A549 (cell line): ENCODE measurements around the gene PRRT3. TPM values are rescaled to one million over a fixed set of nuclear protein-coding genes. Genes with fewer than 3 reads are reported as not detected.

Experiments
- ATAC-seq, 2 experiments: fragments of 200-7000 bp in 1 of 2; fragments of >200 bp in 1 of 2; cut with Nextera tagmentation in 1 of 2; cut with Tn5 transposase in 1 of 2; 3 replicates each; pipeline versions ENCODE4 v1.8.0 to v1.9.1; 2018 to 2020; ENCODE audit warnings: mild to moderate bottlenecking in 1 of 2, moderate library complexity in 1 of 2
- CTCF ChIA-PET: fragments of 300-600 bp; sonication (Branson Sonifier 250); formaldehyde crosslinking; extraction: SDS; loops from one replicate; lab custom pipeline; 2021; ENCODE audit warnings: antibody characterized with exemption, inconsistent platforms; lab: Yijun Ruan, JAX
- POLR2A ChIA-PET: fragments of 350-600 bp; formaldehyde crosslinking; extraction: SDS; loops from one replicate; lab custom pipeline; 2021; ENCODE audit warnings: antibody characterized with exemption, inconsistent platforms; lab: Yijun Ruan, JAX
- DNase-seq, 2 experiments: peaks; one replicate each; pipeline versions ENCODE4 v3.0.0 to v3.0.0-alpha.2; 2011 to 2016; ENCODE audit warnings: low read depth in 1 of 2, low spot score in 1 of 2
- FAIRE-seq: peaks from 2 replicates; lab custom pipeline; 2011; peaks lifted over from hg19 to GRCh38; lab: Jason Lieb, UNC
- H3K27ac ChIP-seq, 2 experiments: fragments of >200 bp; sonication (Bioruptor Twin); formaldehyde crosslinking; 3 replicates each; pipeline ENCODE4 v1.5.1; 2016 to 2017
- H3K4me1 ChIP-seq: fragments of >200 bp; sonication (Bioruptor Twin); formaldehyde crosslinking; 3 replicates; pipeline ENCODE4 v1.6.1; 2016
- H3K4me2 ChIP-seq: fragments of >200 bp; sonication (Bioruptor Twin); formaldehyde crosslinking; 3 replicates; pipeline ENCODE4 v1.6.1; 2016
- H3K4me3 ChIP-seq: fragments of >200 bp; sonication (Bioruptor Twin); formaldehyde crosslinking; 3 replicates; pipeline ENCODE4 v1.5.1; 2016
- H3K9me3 ChIP-seq: fragments of >200 bp; sonication (Bioruptor Twin); formaldehyde crosslinking; 3 replicates; pipeline ENCODE4 v1.6.1; 2016
- CBX8 ChIP-seq: fragments of 200-600 bp; sonication (generic); IDR thresholded peaks from 2 replicates; pipeline ENCODE4 v1.6.1; 2016
- ESRRA ChIP-seq: fragments of 150-350 bp; IDR thresholded peaks from 2 replicates; pipeline ENCODE4 v1.6.1; 2014; ENCODE audit warnings: mild to moderate bottlenecking, low read length, borderline replicate concordance
- FOXS1 ChIP-seq: fragments of 250-450 bp; sonication (Bioruptor Pico); IDR thresholded peaks from 2 replicates; pipeline ENCODE4 v1.5.0; 2020; ENCODE audit warnings: mild to moderate bottlenecking, moderate library complexity
- HDAC2 ChIP-seq: fragments of 200-600 bp; sonication (generic); IDR thresholded peaks from 2 replicates; pipeline ENCODE4 v1.6.1; 2016
- JUN ChIP-seq, 2 experiments: fragments of >200 bp; sonication (Bioruptor Twin); formaldehyde crosslinking; IDR thresholded peaks; 2 replicates in 1 of 2; 3 replicates in 1 of 2; pipeline ENCODE4 v1.6.1; 2016 to 2017
- JUNB ChIP-seq: fragments of >200 bp; sonication (Bioruptor Twin); formaldehyde crosslinking; IDR thresholded peaks from 2 replicates; pipeline ENCODE4 v1.6.1; 2016
- KDM1A ChIP-seq: fragments of 200-600 bp; sonication (generic); IDR thresholded peaks from 2 replicates; pipeline ENCODE4 v1.6.1; 2016; ENCODE audit warnings: low read depth, mild to moderate bottlenecking
- KDM5A ChIP-seq: fragments of 200-600 bp; sonication (generic); IDR thresholded peaks from 2 replicates; pipeline ENCODE4 v1.6.1; 2016; ENCODE audit warnings: antibody characterized with exemption, mild to moderate bottlenecking
- MAFK ChIP-seq: fragments of 450-650 bp; IDR thresholded peaks from 2 replicates; pipeline ENCODE4 v1.6.1; 2014; ENCODE audit not compliant: partially characterized antibody
- MYC ChIP-seq: IDR thresholded peaks from 2 replicates; pipeline ENCODE4 v1.6.1; 2012; ENCODE audit warnings: mild to moderate bottlenecking, inconsistent platforms, low read length, improper control_type of control experiment, borderline replicate concordance
- PHF8 ChIP-seq: fragments of 200-600 bp; sonication (generic); IDR thresholded peaks from 2 replicates; pipeline ENCODE4 v1.6.1; 2016; ENCODE audit warnings: low read depth, mild to moderate bottlenecking, antibody characterized with exemption, moderate library complexity, borderline replicate concordance
- POLR2A ChIP-seq: IDR thresholded peaks from 2 replicates; pipeline ENCODE4 v1.6.1; 2012; ENCODE audit warnings: mild to moderate bottlenecking, low read length
- POLR2AphosphoS2 ChIP-seq: conservative IDR thresholded peaks from 2 replicates; pipeline ENCODE4 v1.6.1; 2012; ENCODE audit warnings: low read length, improper control_type of control experiment, inconsistent platforms
- RAD21 ChIP-seq, 2 experiments: fragments of >200 bp in 1 of 2; sonication (Bioruptor Twin) in 1 of 2; formaldehyde crosslinking in 1 of 2; IDR thresholded peaks in 1 of 2; conservative IDR thresholded peaks in 1 of 2; 2 replicates in 1 of 2; 3 replicates in 1 of 2; pipeline ENCODE4 v1.6.1; 2012 to 2018; ENCODE audit warnings: inconsistent platforms in 1 of 2
- RARB ChIP-seq: fragments of 250-450 bp; sonication (Bioruptor Pico); IDR thresholded peaks from 2 replicates; pipeline ENCODE4 v1.8.0; 2021; ENCODE audit warnings: mild to moderate bottlenecking, moderate library complexity
- RFX5 ChIP-seq: fragments of 450-650 bp; IDR thresholded peaks from 2 replicates; pipeline ENCODE4 v1.7.1; 2014; ENCODE audit warnings: antibody characterized with exemption, mild to moderate bottlenecking, moderate library complexity
- RNF2 ChIP-seq: fragments of 200-600 bp; sonication (generic); IDR thresholded peaks from 2 replicates; pipeline ENCODE4 v1.6.1; 2016; ENCODE audit warnings: low read depth, mild to moderate bottlenecking, antibody characterized with exemption, moderate library complexity, borderline replicate concordance
- WGBS: methylation state at CpG from one replicate; pipeline ENCODE4 v1.1.6; 2017; ENCODE audit errors: missing lambda C conversion rate; 5-methylcytosine and 5-hydroxymethylcytosine counted together
- polyA plus RNA-seq, 4 experiments: library from polyadenylated mRNA; depleted of rRNA in 3 of 4; stranded (reverse); fragments of >200 nt; fragmentation: RNase III in 1 of 4; extraction: RNeasy Plus Mini Kit Qiagen cat#74134 plus additional on column Dnase treatment in 1 of 4; gene quantifications; 2 replicates in 3 of 4; 3 replicates in 1 of 4; pipeline ENCODE4 v1.2.3, GENCODE V29; 2011 to 2017
- TF ChIP-seq, protein P1 (sequence below): fragments of 250-450 bp; sonication (Bioruptor Pico); IDR thresholded peaks from 2 replicates; pipeline ENCODE4 v1.5.0; 2020; ENCODE audit warnings: low read depth, mild to moderate bottlenecking, moderate library complexity
- TF ChIP-seq, protein P2 (sequence below): fragments of 200-600 bp; sonication (generic); IDR thresholded peaks from 2 replicates; pipeline ENCODE4 v1.6.1; 2016; ENCODE audit warnings: antibody characterized with exemption, mild to moderate bottlenecking, moderate library complexity
- TF ChIP-seq, protein P3 (sequence below): fragments of 450-650 bp; IDR thresholded peaks from 2 replicates; pipeline ENCODE4 v1.6.1; 2014; ENCODE audit warnings: antibody characterized with exemption
- TF ChIP-seq, protein P4 (sequence below): fragments of >200 bp; sonication (Bioruptor Twin); formaldehyde crosslinking; IDR thresholded peaks from 2 replicates; pipeline ENCODE4 v1.6.1; 2016
- TF ChIP-seq, protein P5 (sequence below): IDR thresholded peaks from 2 replicates; pipeline ENCODE4 v1.6.1; 2012

The PRRT3 gene
- polyA plus RNA-seq, 2 of the 4 experiments (the other 2 are of a cell fraction) = 0.53 to 1.1 TPM

DNA sequence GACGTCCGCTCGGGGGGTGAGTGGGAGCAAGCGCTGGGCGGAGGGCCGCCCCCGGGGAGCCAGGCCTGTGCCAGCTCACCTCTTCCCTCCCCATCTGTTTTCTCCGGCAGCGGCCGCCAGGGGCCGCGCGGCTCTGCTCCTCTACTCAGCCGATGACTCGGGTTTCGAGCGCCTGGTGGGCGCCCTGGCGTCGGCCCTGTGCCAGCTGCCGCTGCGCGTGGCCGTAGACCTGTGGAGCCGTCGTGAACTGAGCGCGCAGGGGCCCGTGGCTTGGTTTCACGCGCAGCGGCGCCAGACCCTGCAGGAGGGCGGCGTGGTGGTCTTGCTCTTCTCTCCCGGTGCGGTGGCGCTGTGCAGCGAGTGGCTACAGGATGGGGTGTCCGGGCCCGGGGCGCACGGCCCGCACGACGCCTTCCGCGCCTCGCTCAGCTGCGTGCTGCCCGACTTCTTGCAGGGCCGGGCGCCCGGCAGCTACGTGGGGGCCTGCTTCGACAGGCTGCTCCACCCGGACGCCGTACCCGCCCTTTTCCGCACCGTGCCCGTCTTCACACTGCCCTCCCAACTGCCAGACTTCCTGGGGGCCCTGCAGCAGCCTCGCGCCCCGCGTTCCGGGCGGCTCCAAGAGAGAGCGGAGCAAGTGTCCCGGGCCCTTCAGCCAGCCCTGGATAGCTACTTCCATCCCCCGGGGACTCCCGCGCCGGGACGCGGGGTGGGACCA is 19.2 kb downstream of the PRRT3 start (continued):
- TF ChIP-seq, protein P1, sequence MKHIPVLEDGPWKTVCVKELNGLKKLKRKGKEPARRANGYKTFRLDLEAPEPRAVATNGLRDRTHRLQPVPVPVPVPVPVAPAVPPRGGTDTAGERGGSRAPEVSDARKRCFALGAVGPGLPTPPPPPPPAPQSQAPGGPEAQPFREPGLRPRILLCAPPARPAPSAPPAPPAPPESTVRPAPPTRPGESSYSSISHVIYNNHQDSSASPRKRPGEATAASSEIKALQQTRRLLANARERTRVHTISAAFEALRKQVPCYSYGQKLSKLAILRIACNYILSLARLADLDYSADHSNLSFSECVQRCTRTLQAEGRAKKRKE (CRISPR knock-in tag) = 0 out of 2 replicates have a peak, but pooled peaks have one; percentile 29
- TF ChIP-seq, protein P2, sequence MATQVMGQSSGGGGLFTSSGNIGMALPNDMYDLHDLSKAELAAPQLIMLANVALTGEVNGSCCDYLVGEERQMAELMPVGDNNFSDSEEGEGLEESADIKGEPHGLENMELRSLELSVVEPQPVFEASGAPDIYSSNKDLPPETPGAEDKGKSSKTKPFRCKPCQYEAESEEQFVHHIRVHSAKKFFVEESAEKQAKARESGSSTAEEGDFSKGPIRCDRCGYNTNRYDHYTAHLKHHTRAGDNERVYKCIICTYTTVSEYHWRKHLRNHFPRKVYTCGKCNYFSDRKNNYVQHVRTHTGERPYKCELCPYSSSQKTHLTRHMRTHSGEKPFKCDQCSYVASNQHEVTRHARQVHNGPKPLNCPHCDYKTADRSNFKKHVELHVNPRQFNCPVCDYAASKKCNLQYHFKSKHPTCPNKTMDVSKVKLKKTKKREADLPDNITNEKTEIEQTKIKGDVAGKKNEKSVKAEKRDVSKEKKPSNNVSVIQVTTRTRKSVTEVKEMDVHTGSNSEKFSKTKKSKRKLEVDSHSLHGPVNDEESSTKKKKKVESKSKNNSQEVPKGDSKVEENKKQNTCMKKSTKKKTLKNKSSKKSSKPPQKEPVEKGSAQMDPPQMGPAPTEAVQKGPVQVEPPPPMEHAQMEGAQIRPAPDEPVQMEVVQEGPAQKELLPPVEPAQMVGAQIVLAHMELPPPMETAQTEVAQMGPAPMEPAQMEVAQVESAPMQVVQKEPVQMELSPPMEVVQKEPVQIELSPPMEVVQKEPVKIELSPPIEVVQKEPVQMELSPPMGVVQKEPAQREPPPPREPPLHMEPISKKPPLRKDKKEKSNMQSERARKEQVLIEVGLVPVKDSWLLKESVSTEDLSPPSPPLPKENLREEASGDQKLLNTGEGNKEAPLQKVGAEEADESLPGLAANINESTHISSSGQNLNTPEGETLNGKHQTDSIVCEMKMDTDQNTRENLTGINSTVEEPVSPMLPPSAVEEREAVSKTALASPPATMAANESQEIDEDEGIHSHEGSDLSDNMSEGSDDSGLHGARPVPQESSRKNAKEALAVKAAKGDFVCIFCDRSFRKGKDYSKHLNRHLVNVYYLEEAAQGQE = peak; percentile 27; the same call in 1 of the 2 replicates
- TF ChIP-seq PHF8 (peak; percentile 48; the same call in 1 of the 2 replicates), POLR2A (0 out of 2 replicates have a peak, but pooled peaks have one; percentile 27), RNF2 (peak; percentile 91; the same call in 1 of the 2 replicates)

DNA sequence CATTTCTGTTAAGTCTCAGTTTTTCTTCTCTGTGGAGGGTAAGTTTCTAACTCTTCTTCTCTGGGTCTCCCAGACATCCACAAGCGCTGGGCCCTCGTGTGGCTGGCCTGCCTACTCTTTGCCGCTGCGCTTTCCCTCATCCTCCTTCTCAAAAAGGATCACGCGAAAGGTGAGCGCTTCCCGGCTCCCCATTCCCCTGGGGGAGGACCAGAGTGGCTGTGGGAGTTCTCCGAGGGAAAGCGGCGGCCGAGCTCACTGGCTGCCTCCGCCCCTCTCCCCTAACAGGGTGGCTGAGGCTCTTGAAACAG is 19.7 kb downstream of the PRRT3 start:
- Histone ChIP-seq H3K27ac (peak overlapping the region; percentile 85 to 93), H3K4me2 (peak overlapping the region; percentile 96), H3K4me1 (peaks cover 17% of the 10 kb centered on the region), H3K4me3 (peak overlapping the region; percentile 73)
- DNase-seq = no peak
- TF ChIP-seq MAFK = no peak
- 0 out of 5 replicates have a peak, but pooled peaks of 1 of the 2 experiments have one; percentile 11 for TF ChIP-seq JUN (IDR thresholded peaks at IDR 0.05)
- TF ChIP-seq, all 56 proteins: peak for 1
- ChIA-PET POLR2A (interaction anchor here (0.7 to 2.6 kb wide), 10 partner anchors 9 to 140 kb away, joined by 3 to 53 read pairs (median 7); partner anchors contain the start of genes ARPC4 and RPUSD3), CTCF (interaction anchor here (0.6 to 8.6 kb wide), 41 partner anchors 11 to 527 kb away, joined by 3 to 146 read pairs (median 5); partner anchors contain the start of genes ARPC4, CIDEC, FANCD2 and IL17RC)
- ATAC-seq (no peak; a peak in 1 of 6 replicates), FAIRE-seq (no peak)
- 42% methylated on average over 13 of the region's 13 CpGs for WGBS
- 0 out of 3 replicates have a peak, but pooled peaks cover 5% of the 10 kb centered on the region for H3K9me3 ChIP-seq

DNA sequence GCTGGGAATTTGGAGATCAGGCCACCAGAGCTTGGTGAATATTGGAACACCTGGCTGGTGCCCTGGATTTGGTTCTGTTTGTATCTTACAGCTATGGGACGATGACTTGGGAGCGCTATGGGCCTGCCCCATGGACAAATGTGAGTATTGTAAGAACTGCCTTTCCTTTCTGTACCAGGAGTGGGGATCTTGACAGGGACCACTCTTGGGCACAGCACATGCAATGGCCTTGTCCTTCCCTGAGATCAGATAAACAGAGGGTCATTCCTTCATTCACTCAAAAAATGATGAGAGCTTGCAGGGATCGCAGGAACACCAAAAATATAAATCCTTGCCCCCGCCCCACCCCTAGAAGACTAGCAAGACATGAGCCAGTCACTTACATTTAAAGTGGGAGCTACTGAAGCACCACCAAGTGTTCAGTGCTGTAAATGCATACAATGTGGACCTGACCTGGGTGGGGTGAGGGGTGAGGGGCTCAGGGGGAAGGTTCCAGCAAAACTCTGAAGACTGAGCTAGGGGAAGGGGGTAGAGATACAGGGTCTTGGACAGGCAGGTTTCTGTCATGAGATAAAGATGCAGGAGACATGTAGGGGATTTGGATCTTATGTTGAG is 21.3 kb downstream of the PRRT3 start:
- Histone ChIP-seq H3K27ac (no peak overlapping the region), H3K4me2 (no peak overlapping the region), H3K9me3 (0 out of 3 replicates have a peak, but pooled peaks cover 5% of the 10 kb centered on the region), H3K4me3 (no peak overlapping the region), H3K4me1 (peaks cover 17% of the 10 kb centered on the region)
- TF ChIP-seq FOXS1 = no peak
- 0 out of 5 replicates have a peak, but pooled peaks have one; percentile 10 to 13 for TF ChIP-seq RAD21 (conservative IDR thresholded peaks at IDR 0.05 in 1 of 2, IDR thresholded peaks at IDR 0.05 in 1 of 2)
- ChIA-PET POLR2A (interaction anchor here (0.7 kb wide), 1 partner anchor 176 kb away, joined by 3 read pairs; no protein-coding TSS in a partner anchor), CTCF (interaction anchor here (0.6 to 8.6 kb wide), 13 partner anchors 10 to 808 kb away, joined by 3 to 146 read pairs (median 9); partner anchors contain the start of genes IL17RC, IL17RE and RPUSD3)
- no peak for FAIRE-seq
- WGBS = 89% methylated on average over 4 of the region's 4 CpGs
- no peak for ATAC-seq
- no peak for DNase-seq

DNA sequence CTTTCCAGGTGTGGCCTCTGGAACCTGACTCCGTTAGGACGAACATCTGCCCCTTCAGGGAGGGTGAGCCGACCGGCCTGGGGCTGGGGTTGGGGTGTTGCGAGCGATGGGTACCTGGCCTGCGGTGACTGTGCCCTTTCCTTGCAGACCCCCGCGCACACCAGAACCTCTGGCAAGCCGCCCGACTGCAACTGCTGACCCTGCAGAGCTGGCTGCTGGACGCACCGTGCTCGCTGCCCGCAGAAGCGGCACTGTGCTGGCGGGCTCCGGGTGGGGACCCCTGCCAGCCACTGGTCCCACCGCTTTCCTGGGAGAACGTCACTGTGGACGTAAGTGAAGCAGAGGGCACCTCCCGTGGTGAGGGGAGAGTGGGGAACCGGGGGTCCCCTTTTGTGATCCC is 24.1 kb downstream of the PRRT3 start:
- no peak overlapping the region for H3K4me3 ChIP-seq
- POLR2A ChIA-PET = no interaction called here
- FAIRE-seq (no peak), ATAC-seq (no peak), DNase-seq (no peak)
- CTCF ChIA-PET = interaction anchor here (8.6 kb wide), 1 partner anchor 20 kb away, joined by 146 read pairs; no protein-coding TSS in a partner anchor
- H3K4me1 ChIP-seq = peaks cover 4% of the 10 kb centered on the region; the same call in 1 of the 3 replicates
- no peak overlapping the region for H3K27ac ChIP-seq
- WGBS = 93% methylated on average over 15 of the region's 23 CpGs
- 0 out of 3 replicates have a peak, but pooled peaks cover 5% of the 10 kb centered on the region for H3K9me3 ChIP-seq
- H3K4me2 ChIP-seq = no peak overlapping the region
- TF ChIP-seq POLR2AphosphoS2 = no peak
- TF ChIP-seq RNF2 = no peak
- TF ChIP-seq MYC = no peak
- no peak for TF ChIP-seq HDAC2
- TF ChIP-seq, protein P3, sequence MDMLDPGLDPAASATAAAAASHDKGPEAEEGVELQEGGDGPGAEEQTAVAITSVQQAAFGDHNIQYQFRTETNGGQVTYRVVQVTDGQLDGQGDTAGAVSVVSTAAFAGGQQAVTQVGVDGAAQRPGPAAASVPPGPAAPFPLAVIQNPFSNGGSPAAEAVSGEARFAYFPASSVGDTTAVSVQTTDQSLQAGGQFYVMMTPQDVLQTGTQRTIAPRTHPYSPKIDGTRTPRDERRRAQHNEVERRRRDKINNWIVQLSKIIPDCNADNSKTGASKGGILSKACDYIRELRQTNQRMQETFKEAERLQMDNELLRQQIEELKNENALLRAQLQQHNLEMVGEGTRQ = no peak
- no peak for TF ChIP-seq KDM5A
- no peak for TF ChIP-seq CBX8
- TF ChIP-seq, protein P4, sequence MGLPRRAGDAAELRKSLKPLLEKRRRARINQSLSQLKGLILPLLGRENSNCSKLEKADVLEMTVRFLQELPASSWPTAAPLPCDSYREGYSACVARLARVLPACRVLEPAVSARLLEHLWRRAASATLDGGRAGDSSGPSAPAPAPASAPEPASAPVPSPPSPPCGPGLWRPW = no peak
- no peak for TF ChIP-seq JUNB
- TF ChIP-seq PHF8 = no peak
- no peak for TF ChIP-seq RARB (CRISPR knock-in tag)
- no peak for TF ChIP-seq ESRRA
- TF ChIP-seq, protein P5, sequence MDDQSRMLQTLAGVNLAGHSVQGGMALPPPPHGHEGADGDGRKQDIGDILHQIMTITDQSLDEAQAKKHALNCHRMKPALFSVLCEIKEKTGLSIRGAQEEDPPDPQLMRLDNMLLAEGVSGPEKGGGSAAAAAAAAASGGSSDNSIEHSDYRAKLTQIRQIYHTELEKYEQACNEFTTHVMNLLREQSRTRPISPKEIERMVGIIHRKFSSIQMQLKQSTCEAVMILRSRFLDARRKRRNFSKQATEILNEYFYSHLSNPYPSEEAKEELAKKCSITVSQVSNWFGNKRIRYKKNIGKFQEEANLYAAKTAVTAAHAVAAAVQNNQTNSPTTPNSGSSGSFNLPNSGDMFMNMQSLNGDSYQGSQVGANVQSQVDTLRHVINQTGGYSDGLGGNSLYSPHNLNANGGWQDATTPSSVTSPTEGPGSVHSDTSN = no peak
- no peak for TF ChIP-seq MAFK
- no peak for TF ChIP-seq RFX5
- TF ChIP-seq KDM1A = no peak
